Stimulated activated CD4-positive, alpha-beta T cell treated with anti-CD3 and anti-CD28 coated beads, TNF-alpha, amount 100 ng/mL, for 24 hours (primary cell): Measurements from ENCODE around the gene CCDC167.
A peak's percentile ranks its signal among the peaks of the same experiment; 100 is the strongest.
"Not testable (repeated sequence)": the region's sequence is repeated elsewhere in the genome, so short reads cannot be mapped to it uniquely, and the experiment has no call there.

Experiments
- DNase-seq, 3 experiments: peaks; one replicate each; pipeline ENCODE4 v3.0.0-alpha.2; 2020; ENCODE audit warnings: low read depth in 3 of 3

Gene CCDC167

GRCh38 chr6:37473364-37474095 is 26.2 kb downstream of the CCDC167 start:
- DNase-seq = no peak

- no peak for DNase-seq
Observed at GRCh38 chr6:37467718-37468117, 32.0 kb downstream of the CCDC167 start.

GRCh38 chr6:37463110-37463509 is 36.6 kb downstream of the CCDC167 start:
- DNase-seq = no peak

- DNase-seq = no peak
Observed at GRCh38 chr6:37460805-37461204, 38.9 kb downstream of the CCDC167 start.

- DNase-seq = no peak
Observed at GRCh38 chr6:37459981-37460800, 39.5 kb downstream of the CCDC167 start.

GRCh38 chr6:37456816-37457560 is 42.7 kb downstream of the CCDC167 start:
- no peak for DNase-seq

GRCh38 chr6:37456126-37456525 is 43.6 kb downstream of the CCDC167 start:
- DNase-seq = no peak

GRCh38 chr6:37454420-37455140 is 45.1 kb downstream of the CCDC167 start:
- DNase-seq = no peak

GRCh38 chr6:37452522-37452921 is 47.2 kb downstream of the CCDC167 start:
- no peak for DNase-seq

GRCh38 chr6:37451441-37452193 is 48.1 kb downstream of the CCDC167 start:
- DNase-seq = no peak

GRCh38 chr6:37449984-37450383 is 49.7 kb downstream of the CCDC167 start:
- no peak for DNase-seq

- not testable (repeated sequence) for DNase-seq
Observed at GRCh38 chr6:37443216-37443542, 56.5 kb downstream of the CCDC167 start.

GRCh38 chr6:37442416-37443215 is 57.1 kb downstream of the CCDC167 start:
- no peak for DNase-seq

GRCh38 chr6:37441651-37442050 is 58.0 kb downstream of the CCDC167 start:
- DNase-seq = no peak

- DNase-seq = no peak
Observed at GRCh38 chr6:37438930-37439329, 60.8 kb downstream of the CCDC167 start.

GRCh38 chr6:37435816-37436215 is 63.9 kb downstream of the CCDC167 start:
- DNase-seq = no peak

- DNase-seq = no peak
Observed at GRCh38 chr6:37435373-37435772, 64.3 kb downstream of the CCDC167 start.

- peak; percentile 11 to 44 (median 37) for DNase-seq
Observed at GRCh38 chr6:37433657-37434271, 65.9 kb downstream of the CCDC167 start.
